ENCODE results near the gene SUSD4. TPM values are rescaled to one million over a fixed set of nuclear protein-coding genes. Genes with fewer than 3 reads are reported as not detected.

The SUSD4 gene
- polyA plus RNA-seq, 2 of the 4 experiments (the other 2 are of a cell fraction), result 0.61 to 0.85 TPM

DNA sequence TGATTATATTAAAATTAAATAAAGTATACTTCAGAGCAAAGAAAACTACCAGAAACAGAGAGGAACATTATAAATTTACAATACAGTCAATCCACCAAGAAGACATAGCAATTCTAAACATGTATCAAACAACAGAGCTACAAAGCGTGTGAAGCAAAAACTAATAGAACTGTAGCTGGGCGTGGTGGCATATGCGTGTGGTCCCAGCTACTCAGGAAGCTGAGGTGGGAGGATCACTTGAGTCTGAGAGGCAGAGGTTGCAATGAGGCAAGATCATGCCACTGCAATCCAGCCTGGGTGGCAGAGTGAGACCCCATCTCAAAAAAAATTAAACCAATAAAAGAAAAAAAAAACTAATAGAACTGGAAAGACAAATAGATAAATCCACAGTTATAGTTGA, 41.5 kb upstream of the SUSD4 start:
- TF ChIP-seq CEBPB (IDR thresholded peaks at IDR 0.05), result no peak
- TF ChIP-seq, protein P1, sequence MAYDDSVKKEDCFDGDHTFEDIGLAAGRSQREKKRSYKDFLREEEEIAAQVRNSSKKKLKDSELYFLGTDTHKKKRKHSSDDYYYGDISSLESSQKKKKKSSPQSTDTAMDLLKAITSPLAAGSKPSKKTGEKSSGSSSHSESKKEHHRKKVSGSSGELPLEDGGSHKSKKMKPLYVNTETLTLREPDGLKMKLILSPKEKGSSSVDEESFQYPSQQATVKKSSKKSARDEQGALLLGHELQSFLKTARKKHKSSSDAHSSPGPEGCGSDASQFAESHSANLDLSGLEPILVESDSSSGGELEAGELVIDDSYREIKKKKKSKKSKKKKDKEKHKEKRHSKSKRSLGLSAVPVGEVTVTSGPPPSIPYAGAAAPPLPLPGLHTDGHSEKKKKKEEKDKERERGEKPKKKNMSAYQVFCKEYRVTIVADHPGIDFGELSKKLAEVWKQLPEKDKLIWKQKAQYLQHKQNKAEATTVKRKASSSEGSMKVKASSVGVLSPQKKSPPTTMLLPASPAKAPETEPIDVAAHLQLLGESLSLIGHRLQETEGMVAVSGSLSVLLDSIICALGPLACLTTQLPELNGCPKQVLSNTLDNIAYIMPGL (CRISPR knock-in tag; IDR thresholded peaks at IDR 0.05; ENCODE audit: borderline replicate concordance), result no peak
- TF ChIP-seq, protein P2, sequence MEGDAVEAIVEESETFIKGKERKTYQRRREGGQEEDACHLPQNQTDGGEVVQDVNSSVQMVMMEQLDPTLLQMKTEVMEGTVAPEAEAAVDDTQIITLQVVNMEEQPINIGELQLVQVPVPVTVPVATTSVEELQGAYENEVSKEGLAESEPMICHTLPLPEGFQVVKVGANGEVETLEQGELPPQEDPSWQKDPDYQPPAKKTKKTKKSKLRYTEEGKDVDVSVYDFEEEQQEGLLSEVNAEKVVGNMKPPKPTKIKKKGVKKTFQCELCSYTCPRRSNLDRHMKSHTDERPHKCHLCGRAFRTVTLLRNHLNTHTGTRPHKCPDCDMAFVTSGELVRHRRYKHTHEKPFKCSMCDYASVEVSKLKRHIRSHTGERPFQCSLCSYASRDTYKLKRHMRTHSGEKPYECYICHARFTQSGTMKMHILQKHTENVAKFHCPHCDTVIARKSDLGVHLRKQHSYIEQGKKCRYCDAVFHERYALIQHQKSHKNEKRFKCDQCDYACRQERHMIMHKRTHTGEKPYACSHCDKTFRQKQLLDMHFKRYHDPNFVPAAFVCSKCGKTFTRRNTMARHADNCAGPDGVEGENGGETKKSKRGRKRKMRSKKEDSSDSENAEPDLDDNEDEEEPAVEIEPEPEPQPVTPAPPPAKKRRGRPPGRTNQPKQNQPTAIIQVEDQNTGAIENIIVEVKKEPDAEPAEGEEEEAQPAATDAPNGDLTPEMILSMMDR (IDR thresholded peaks at IDR 0.05), result no peak
- no peak for TF ChIP-seq KDM1A (IDR thresholded peaks at IDR 0.05; ENCODE audit: low read depth)
- TF ChIP-seq JUNB (IDR thresholded peaks at IDR 0.05), result no peak
- no peak for TF ChIP-seq HEYL (CRISPR knock-in tag; IDR thresholded peaks at IDR 0.05)
- no peak for TF ChIP-seq MAFK (IDR thresholded peaks at IDR 0.05; ENCODE audit: partially characterized antibody)
- no peak for TF ChIP-seq GATA3 (IDR thresholded peaks at IDR 0.05; ENCODE audit: borderline replicate concordance)
- no peak for TF ChIP-seq BHLHE40 (IDR thresholded peaks at IDR 0.05; ENCODE audit: low read depth, low read length)
- TF ChIP-seq, protein P3, sequence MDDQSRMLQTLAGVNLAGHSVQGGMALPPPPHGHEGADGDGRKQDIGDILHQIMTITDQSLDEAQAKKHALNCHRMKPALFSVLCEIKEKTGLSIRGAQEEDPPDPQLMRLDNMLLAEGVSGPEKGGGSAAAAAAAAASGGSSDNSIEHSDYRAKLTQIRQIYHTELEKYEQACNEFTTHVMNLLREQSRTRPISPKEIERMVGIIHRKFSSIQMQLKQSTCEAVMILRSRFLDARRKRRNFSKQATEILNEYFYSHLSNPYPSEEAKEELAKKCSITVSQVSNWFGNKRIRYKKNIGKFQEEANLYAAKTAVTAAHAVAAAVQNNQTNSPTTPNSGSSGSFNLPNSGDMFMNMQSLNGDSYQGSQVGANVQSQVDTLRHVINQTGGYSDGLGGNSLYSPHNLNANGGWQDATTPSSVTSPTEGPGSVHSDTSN (IDR thresholded peaks at IDR 0.05), result no peak
- TF ChIP-seq ZC3H11A (IDR thresholded peaks at IDR 0.05), result no peak
- 85% methylated on average over 3 of the region's 3 CpGs for WGBS (ENCODE audit: missing lambda C conversion rate)
- ChIA-PET CTCF (no interaction called here), POLR2A (no interaction called here)
- no peaks in the 10 kb centered on the region for H3K9me3 ChIP-seq
- DNase-seq (ENCODE audit: low read depth in 1 of 2, low spot score in 1 of 2) (no peak), FAIRE-seq (no peak), ATAC-seq (no peak)
- no peak overlapping the region for H3K27ac ChIP-seq
- peaks cover 12% of the 10 kb centered on the region for H3K4me1 ChIP-seq
- H3K4me2 ChIP-seq, result no peak overlapping the region
- H3K4me3 ChIP-seq, result no peak overlapping the region

DNA sequence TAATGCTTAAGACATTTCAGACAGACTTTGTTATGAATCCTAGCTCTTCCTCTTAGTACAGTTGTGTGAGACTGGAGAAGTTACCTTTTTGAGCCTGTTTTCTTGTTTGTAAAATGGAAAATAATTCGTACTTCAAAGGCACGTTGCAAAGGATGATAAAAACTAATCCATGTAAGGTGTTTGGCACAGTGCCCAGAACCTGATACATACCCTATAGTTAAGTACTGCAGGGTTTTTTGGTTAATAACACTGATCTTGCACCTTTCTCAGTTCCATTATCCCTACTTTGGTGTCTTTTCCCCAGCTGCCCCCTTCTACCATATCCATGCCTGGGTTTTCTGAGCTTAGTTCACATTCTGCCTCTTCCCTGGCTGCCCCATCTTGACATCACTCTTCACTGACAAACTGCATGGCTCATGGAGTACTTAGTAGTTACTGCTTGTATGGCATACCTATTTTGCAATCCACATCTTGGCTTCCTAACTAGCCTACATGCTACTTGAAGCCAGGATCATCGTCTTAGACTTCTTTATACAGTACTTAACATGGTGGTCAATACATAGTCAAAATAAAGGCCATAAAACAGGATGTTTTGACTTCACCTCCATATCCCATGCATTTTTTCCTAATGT, 39.3 kb upstream of the SUSD4 start:
- CTCF ChIA-PET, result no interaction called here
- no peak for FAIRE-seq
- H3K27ac ChIP-seq, result peak overlapping the region in 1 of 2 experiments; percentile 72; a peak in 4 of 6 replicates
- DNase-seq (ENCODE audit: low read depth in 1 of 2, low spot score in 1 of 2), result no peak
- no peak for ATAC-seq
- 65% methylated on average over 3 of the region's 3 CpGs for WGBS (ENCODE audit: missing lambda C conversion rate)
- POLR2A ChIA-PET, result no interaction called here
- H3K4me2 ChIP-seq, result peak overlapping the region; percentile 16
- TF ChIP-seq PHF8 (IDR thresholded peaks at IDR 0.05; ENCODE audit: borderline replicate concordance, low read depth) (no peak), RFX5 (IDR thresholded peaks at IDR 0.05) (no peak), TP53 (CRISPR knock-in tag; IDR thresholded peaks at IDR 0.05) (no peak), JUNB (IDR thresholded peaks at IDR 0.05) (no peak), SREBF2 (IDR thresholded peaks at IDR 0.05) (no peak), EHF (CRISPR knock-in tag; IDR thresholded peaks at IDR 0.05) (no peak), RARB (CRISPR knock-in tag; IDR thresholded peaks at IDR 0.05) (no peak), CEBPB (IDR thresholded peaks at IDR 0.05) (no peak), ESRRA (IDR thresholded peaks at IDR 0.05; ENCODE audit: borderline replicate concordance, low read length) (no peak), EP300 (IDR thresholded peaks at IDR 0.05) (no peak), NFE2L2 (conservative IDR thresholded peaks at IDR 0.05; ENCODE audit: low read length) (no peak), FOXS1 (CRISPR knock-in tag; IDR thresholded peaks at IDR 0.05) (no peak), POLR2AphosphoS2 (conservative IDR thresholded peaks at IDR 0.05; ENCODE audit: low read length) (no peak), HDAC2 (IDR thresholded peaks at IDR 0.05) (no peak)
- TF ChIP-seq, protein P4, sequence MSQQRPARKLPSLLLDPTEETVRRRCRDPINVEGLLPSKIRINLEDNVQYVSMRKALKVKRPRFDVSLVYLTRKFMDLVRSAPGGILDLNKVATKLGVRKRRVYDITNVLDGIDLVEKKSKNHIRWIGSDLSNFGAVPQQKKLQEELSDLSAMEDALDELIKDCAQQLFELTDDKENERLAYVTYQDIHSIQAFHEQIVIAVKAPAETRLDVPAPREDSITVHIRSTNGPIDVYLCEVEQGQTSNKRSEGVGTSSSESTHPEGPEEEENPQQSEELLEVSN (IDR thresholded peaks at IDR 0.05; ENCODE audit: borderline replicate concordance, low read depth), result no peak
- TF ChIP-seq, protein P2 (IDR thresholded peaks at IDR 0.05), result no peak
- H3K4me1 ChIP-seq, result peaks cover 12% of the 10 kb centered on the region
- no peak overlapping the region for H3K4me3 ChIP-seq
- no peaks in the 10 kb centered on the region for H3K9me3 ChIP-seq

Measured in A549 (cell line).